Central memory CD8-positive, alpha-beta T cell (primary cell): ENCODE results near the gene PPP1R9B.

ENCODE experiments used
- ATAC-seq: fragments of 150-1000 bp; cut with Tn5 transposase; replicated peaks from 2 replicates; pipeline ENCODE4 v1.10.0; 2022; ENCODE audit warnings: mild to moderate bottlenecking, moderate FRiP score, moderate number of reproducible peaks; ENCODE audit not compliant: poor library complexity, severe bottlenecking; ENCODE audit errors: extremely low read depth
- DNase-seq, 2 donors: peaks; one replicate each; pipeline ENCODE4 v3.0.0; 2021; ENCODE audit warnings: low spot score in 2 of 2
- H3K27ac Mint-ChIP-seq: one replicate; pipeline ENCODE4 v1.8.0; 2022; ENCODE audit warnings: low read depth, mild to moderate bottlenecking, moderate library complexity, mixed read lengths
- H3K27me3 Mint-ChIP-seq: one replicate; pipeline ENCODE4 v1.8.0; 2022; ENCODE audit warnings: mixed read lengths
- H3K36me3 Mint-ChIP-seq: one replicate; pipeline ENCODE4 v1.8.0; 2022; ENCODE audit warnings: mild to moderate bottlenecking, moderate library complexity, mixed read lengths; ENCODE audit not compliant: insufficient read depth
- H3K4me1 Mint-ChIP-seq: one replicate; pipeline ENCODE4 v1.8.0; 2022; ENCODE audit warnings: mixed read lengths
- H3K4me3 Mint-ChIP-seq: one replicate; pipeline ENCODE4 v1.8.0; 2022; ENCODE audit warnings: mild to moderate bottlenecking, moderate library complexity, mixed read lengths
- H3K9me3 Mint-ChIP-seq: one replicate; pipeline ENCODE4 v1.8.0; 2022; ENCODE audit warnings: mixed read lengths

The PPP1R9B gene

DNA sequence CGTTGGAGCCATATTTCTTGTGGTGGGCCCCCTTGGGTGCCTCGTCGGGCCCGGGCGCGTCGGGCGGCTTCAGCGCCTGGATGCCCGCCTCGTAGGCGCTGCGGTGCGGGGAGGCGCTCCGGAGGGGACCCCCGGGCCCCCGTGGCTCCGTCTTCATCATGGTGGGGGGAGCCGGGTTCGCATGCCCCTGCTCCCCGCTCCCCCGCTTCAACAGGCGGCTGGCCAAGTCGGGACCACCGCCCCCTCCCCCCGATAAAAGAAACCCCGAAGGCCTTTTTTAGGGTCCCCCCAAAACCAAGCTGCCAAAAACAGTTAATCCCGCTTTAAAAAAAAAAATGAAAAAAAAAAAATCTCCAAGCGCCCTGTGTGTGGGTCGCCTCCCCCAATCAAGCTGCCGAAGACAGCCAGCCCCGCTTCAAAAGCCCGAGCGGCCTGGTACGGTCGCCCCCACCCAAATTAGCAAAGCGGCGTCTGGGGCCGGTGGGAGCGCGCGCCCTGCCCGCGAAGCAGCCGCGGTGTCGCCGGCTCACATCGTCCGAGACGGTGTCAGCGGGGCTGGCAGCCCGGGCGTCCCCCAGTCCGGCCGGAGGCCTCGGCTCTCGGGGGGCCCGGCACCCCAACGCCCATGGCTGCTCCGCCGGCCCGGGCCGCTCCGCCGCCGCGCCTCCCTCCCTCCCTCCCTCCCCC lies at the start of gene PPP1R9B:
PPP1R9B (minus strand) TSS at position 324 of the 687 bp plus-strand sequence; CDS start at position 160, 164 bp downstream.
- H3K4me3 Mint-ChIP-seq, result peak within 1 kb of the TSS; percentile 89
- no peaks in the 10 kb centered on the region for H3K9me3 Mint-ChIP-seq
- peak within 1 kb of the TSS; percentile 64 for H3K27ac Mint-ChIP-seq
- H3K4me1 Mint-ChIP-seq, result peaks cover 36% of the 10 kb centered on the region
- peaks cover 21% of the 10 kb centered on the region for H3K36me3 Mint-ChIP-seq
- DNase-seq, result no peak
- H3K27me3 Mint-ChIP-seq, result no peaks in the 10 kb centered on the region
- peak; percentile 4 for ATAC-seq

DNA sequence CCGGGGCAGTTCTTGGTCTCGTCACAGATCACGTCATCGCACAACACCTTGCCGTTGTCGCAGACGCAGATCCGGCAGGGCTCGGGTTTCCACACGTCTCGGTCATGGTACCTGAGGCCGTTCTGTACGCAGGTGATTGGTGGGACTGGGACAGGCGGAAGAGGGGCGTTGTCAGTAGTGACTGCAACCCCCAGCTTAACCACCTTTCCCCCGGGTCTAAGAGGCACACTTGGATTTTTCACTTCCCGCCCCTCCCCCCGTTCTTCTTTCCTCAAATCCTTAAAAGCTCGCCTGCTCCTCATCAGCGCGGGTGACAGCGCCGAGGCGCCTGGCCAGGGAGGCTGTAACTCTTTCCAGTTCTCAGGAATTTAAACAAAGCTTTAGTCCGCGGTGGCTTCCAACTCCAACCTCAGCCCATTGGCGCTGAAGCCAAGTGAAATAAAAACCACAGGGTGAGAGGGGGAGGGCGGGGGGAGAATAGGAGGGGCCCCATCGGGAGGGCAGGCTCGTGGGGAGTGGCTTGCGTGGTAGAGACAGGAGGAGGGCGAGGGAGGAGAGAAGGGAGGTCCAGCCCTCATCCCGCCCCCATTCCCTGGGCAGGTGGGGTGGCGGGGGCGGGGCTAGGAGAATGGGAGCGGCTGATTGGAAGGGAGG lies 49.5 kb upstream of the PPP1R9B start:
- H3K36me3 Mint-ChIP-seq, result peaks cover 4% of the 10 kb centered on the region
- H3K27ac Mint-ChIP-seq, result peak overlapping the region; percentile 76
- H3K27me3 Mint-ChIP-seq, result peaks cover 66% of the 10 kb centered on the region
- peaks cover 16% of the 10 kb centered on the region for H3K4me1 Mint-ChIP-seq
- peak; percentile 84 for ATAC-seq
- H3K4me3 Mint-ChIP-seq, result peak overlapping the region; percentile 76
- peak; percentile 52 to 74 for DNase-seq
- no peaks in the 10 kb centered on the region for H3K9me3 Mint-ChIP-seq

- peaks cover 16% of the 10 kb centered on the region for H3K4me1 Mint-ChIP-seq
- H3K9me3 Mint-ChIP-seq, result no peaks in the 10 kb centered on the region
- H3K36me3 Mint-ChIP-seq, result peaks cover 4% of the 10 kb centered on the region
- peaks cover 61% of the 10 kb centered on the region for H3K27me3 Mint-ChIP-seq
- H3K4me3 Mint-ChIP-seq, result peak overlapping the region; percentile 76
- DNase-seq, result no peak
- ATAC-seq, result no peak
- H3K27ac Mint-ChIP-seq, result no peak overlapping the region
Observed at GRCh38 chr17:50199211-50199802, 48.8 kb upstream of the PPP1R9B start.

GRCh38 chr17:50198026-50198669 lies 47.7 kb upstream of the PPP1R9B start:
- Mint-ChIP-seq H3K4me3 (no peak overlapping the region), H3K27me3 (peaks cover 58% of the 10 kb centered on the region), H3K4me1 (peaks cover 16% of the 10 kb centered on the region), H3K36me3 (peaks cover 4% of the 10 kb centered on the region), H3K9me3 (no peaks in the 10 kb centered on the region), H3K27ac (peak overlapping the region; percentile 32)
- DNase-seq, result peak; percentile 28 to 42
- ATAC-seq, result no peak

DNA sequence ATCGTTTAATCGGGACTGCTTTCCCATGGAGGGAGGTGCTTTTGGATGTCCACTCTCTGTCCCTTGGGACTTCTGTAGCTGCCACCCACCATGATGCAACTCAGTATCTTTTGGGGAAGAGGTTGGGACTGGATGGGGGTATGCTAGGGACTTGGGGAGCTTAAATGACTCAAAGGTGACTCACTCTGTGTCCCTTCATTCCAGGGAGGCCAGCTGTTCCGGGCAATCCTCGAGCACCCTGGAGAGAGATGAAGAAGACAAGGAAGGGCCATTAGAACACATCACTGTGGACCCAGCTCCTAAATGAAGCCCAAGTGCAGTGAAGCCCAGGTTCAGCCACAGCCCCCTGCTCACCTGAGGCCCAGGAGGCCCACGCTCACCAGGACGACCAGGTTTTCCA lies 46.3 kb upstream of the PPP1R9B start:
- Mint-ChIP-seq H3K36me3 (peaks cover 4% of the 10 kb centered on the region), H3K4me3 (no peak overlapping the region), H3K27me3 (peaks cover 45% of the 10 kb centered on the region), H3K9me3 (no peaks in the 10 kb centered on the region), H3K27ac (no peak overlapping the region), H3K4me1 (peaks cover 16% of the 10 kb centered on the region)
- ATAC-seq (no peak), DNase-seq (no peak)

GRCh38 chr17:50196036-50196435 lies 45.6 kb upstream of the PPP1R9B start:
- Mint-ChIP-seq H3K4me1 (peaks cover 11% of the 10 kb centered on the region), H3K9me3 (no peaks in the 10 kb centered on the region), H3K27ac (peak overlapping the region; percentile 9), H3K27me3 (peaks cover 37% of the 10 kb centered on the region), H3K36me3 (peaks cover 3% of the 10 kb centered on the region), H3K4me3 (no peak overlapping the region)
- DNase-seq (no peak), ATAC-seq (no peak)

DNA sequence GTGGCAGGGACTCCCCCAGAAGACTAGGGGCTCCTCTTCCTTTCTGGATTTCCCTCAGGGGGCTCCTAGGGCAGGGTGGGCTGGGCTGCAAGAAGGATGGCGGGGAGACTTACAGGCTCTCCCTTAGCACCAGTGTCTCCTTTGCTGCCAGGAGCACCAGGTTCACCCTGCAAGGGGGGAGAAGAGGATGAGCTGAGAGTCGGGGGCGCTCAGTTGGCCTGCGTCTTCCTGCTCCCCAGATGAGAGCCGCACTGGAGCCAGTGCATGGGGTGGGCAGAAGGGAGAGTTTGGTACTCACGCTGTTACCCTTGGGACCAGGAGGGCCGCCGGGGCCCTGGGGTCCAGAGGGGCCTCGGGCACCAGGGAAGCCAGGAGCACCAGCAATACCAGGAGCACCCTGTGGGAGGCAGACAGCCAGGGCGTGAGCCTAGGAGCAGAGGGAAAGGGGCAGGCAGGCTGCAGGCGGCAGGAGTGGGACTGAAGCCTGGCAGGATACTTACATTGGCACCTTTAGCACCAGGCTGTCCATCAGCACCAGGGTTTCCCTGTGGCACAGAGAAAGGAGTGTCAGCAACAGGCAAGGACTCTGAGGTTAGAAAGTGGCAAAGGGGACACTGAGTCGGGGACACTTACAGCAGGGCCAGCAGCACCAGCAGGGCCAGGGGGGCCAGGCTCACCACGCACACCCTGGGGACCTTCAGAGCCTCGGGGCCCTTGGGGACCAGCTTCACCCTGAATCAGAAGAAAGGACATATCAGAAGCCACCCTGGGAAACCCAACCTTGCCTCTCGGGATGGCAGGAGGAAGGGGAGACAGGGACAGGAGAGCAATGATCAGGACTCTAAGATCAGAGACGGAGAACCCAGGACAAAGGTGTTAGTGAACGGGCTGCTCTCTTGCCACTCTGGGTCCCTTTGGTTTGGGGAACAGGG lies 44.7 kb upstream of the PPP1R9B start:
- Mint-ChIP-seq H3K4me3 (no peak overlapping the region), H3K36me3 (peaks cover 3% of the 10 kb centered on the region), H3K27me3 (peaks cover 31% of the 10 kb centered on the region), H3K9me3 (no peaks in the 10 kb centered on the region), H3K4me1 (peaks cover 3% of the 10 kb centered on the region), H3K27ac (peak overlapping the region; percentile 9)
- DNase-seq, result no peak
- ATAC-seq, result no peak

DNA sequence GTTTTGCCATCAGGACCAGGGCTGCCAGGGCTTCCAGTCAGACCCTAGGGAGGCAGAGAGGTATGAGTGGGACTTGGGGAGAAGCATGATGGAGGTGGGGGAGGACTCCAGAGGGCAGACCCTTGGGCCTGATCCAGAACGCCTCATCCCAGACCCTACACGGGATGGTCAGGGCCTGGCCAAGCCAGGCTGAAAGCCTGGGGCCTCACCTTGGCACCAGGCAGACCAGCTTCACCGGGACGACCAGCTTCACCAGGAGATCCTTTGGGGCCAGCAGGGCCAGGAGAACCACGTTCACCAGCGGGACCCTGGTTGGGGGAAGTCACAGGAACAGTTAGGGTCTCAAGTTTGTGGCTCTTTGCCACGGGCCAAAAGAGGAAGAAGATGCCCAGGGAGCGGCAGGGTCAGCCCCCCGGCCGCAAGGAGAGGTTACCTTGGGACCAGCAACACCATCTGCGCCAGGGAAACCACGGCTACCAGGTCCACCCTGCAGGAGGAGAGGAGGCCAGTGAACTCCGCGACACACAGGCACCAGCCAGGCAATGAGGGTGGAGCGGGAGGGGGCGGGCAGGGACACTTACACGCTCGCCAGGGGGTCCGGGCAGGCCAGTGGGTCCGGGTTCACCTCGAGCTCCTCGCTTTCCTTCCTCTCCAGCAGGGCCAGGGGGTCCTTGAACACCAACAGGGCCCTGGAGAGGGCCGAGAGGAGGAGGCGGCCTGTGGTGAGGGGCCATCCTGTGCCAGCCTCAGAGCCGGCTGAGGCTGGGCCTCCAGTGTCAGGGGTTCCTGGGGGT lies 43.9 kb upstream of the PPP1R9B start:
- Mint-ChIP-seq H3K27ac (no peak overlapping the region), H3K9me3 (no peaks in the 10 kb centered on the region), H3K36me3 (peaks cover 3% of the 10 kb centered on the region), H3K4me3 (no peak overlapping the region), H3K4me1 (no peaks in the 10 kb centered on the region), H3K27me3 (peaks cover 38% of the 10 kb centered on the region)
- no peak for DNase-seq
- ATAC-seq, result no peak

DNA sequence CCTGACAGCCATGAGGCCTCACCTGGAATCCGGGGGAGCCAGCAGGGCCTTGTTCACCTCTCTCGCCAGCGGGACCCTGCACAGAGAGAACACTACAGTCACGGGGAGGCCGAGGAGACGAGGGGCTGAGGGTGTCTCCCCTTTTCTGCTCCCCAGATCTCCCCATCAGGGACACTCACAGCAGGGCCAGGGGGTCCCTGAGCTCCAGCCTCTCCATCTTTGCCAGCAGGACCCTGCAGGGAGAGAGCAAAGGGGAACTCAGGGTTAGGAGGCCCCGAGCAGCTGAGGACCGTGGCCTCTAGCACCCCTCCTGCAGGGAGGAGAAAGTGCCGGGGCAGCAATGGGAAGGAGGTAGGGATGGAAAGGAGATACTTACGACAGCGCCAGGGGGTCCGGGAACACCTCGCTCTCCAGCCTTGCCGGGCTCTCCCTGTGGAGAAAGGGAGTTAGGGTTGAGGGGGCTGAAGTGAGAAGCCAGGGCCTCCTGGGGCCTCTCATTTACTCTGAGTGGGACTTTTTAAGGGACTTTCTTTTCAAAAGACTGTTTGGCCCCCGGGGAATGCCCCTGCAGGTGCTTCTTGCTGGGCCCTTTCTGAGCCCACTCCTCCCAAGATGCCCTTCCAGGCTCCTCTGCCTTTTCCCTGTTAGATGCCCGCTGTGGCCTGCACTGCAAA lies 42.3 kb upstream of the PPP1R9B start:
- H3K4me1 Mint-ChIP-seq, result no peaks in the 10 kb centered on the region
- DNase-seq (no peak), ATAC-seq (no peak)
- no peak overlapping the region for H3K4me3 Mint-ChIP-seq
- no peaks in the 10 kb centered on the region for H3K9me3 Mint-ChIP-seq
- H3K27ac Mint-ChIP-seq, result no peak overlapping the region
- peaks cover 34% of the 10 kb centered on the region for H3K27me3 Mint-ChIP-seq
- peaks cover 3% of the 10 kb centered on the region for H3K36me3 Mint-ChIP-seq

DNA sequence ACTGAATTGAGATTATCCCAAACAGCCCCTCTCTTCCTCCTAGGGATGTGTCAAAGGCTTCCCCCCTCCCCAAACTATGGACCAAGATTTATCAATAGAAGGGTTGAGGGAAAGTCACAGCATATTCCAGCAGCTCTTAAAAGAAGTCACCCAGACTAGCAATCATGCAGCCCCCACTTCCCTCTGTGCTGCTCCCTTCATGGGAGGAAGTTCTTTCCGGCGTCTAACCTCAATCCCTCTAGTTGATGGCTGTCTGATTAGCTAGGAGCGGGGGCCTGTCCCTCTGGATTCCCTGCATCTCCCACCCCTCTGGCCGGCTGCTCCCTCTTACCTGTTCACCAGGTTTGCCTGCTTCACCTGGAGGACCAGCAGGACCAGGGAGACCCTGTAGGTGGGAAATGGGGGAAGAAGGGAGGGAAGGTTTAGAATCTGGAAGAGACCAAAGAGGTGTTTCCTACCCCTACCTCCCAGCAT lies 41.7 kb upstream of the PPP1R9B start:
- H3K4me3 Mint-ChIP-seq, result no peak overlapping the region
- ATAC-seq (no peak), DNase-seq (no peak)
- no peaks in the 10 kb centered on the region for H3K4me1 Mint-ChIP-seq
- no peak overlapping the region for H3K27ac Mint-ChIP-seq
- H3K36me3 Mint-ChIP-seq, result peaks cover 3% of the 10 kb centered on the region
- H3K27me3 Mint-ChIP-seq, result peaks cover 33% of the 10 kb centered on the region
- no peaks in the 10 kb centered on the region for H3K9me3 Mint-ChIP-seq
